OCI-LY1 (cell line): Measurements from ENCODE around the gene SLC24A4.

Experiments used
- H2AFZ ChIP-seq: fragments of 200-600 bp; sonication (generic), shearing (Covaris generic); 2 replicates; pipeline ENCODE4 v1.6.0; 2014; ENCODE audit warnings: antibody characterized with exemption, mild to moderate bottlenecking, low read length
- H3F3A ChIP-seq: fragments of 200-600 bp; sonication (generic), shearing (Covaris generic); 2 replicates; pipeline ENCODE4 v1.6.0; 2014; ENCODE audit warnings: mild to moderate bottlenecking, antibody characterized with exemption, low read length, moderate library complexity; ENCODE audit not compliant: insufficient read depth
- H3K27ac ChIP-seq: fragments of 200-600 bp; sonication (generic); 2 replicates; pipeline ENCODE4 v1.5.1; 2014; ENCODE audit warnings: low read length, mixed run types, mild to moderate bottlenecking, low read depth; ENCODE audit not compliant: poor library complexity, severe bottlenecking
- H3K27me3 ChIP-seq: fragments of 200-600 bp; sonication (generic); 2 replicates; pipeline ENCODE4 v1.6.0; 2014; ENCODE audit warnings: antibody characterized with exemption, mild to moderate bottlenecking, low read length, moderate library complexity; ENCODE audit not compliant: insufficient read depth
- H3K36me3 ChIP-seq: fragments of 200-600 bp; sonication (generic); 2 replicates; pipeline ENCODE4 v1.6.1; 2014; ENCODE audit warnings: mild to moderate bottlenecking, antibody characterized with exemption, low read length, moderate library complexity, mixed read lengths; ENCODE audit not compliant: insufficient read depth
- H3K4me1 ChIP-seq: fragments of 200-600 bp; sonication (generic); 2 replicates; pipeline ENCODE4 v1.5.1; 2014; ENCODE audit warnings: mild to moderate bottlenecking, low read length, moderate library complexity; ENCODE audit not compliant: insufficient read depth, severe bottlenecking
- H3K4me2 ChIP-seq: fragments of 200-600 bp; sonication (generic), shearing (Covaris generic); 2 replicates; pipeline ENCODE4 v1.6.1; 2014; ENCODE audit warnings: low read length
- H3K4me3 ChIP-seq: fragments of 200-600 bp; sonication (generic); 2 replicates; pipeline ENCODE4 v1.5.1; 2014; ENCODE audit warnings: low read length, low read depth, mild to moderate bottlenecking, mixed read lengths; ENCODE audit not compliant: poor library complexity, severe bottlenecking
- H3K79me2 ChIP-seq: fragments of 200-600 bp; shearing (Covaris generic); 2 replicates; pipeline ENCODE4 v1.6.1; 2016; ENCODE audit warnings: mixed run types, low read length, mixed read lengths; ENCODE audit not compliant: insufficient read depth
- H3K9ac ChIP-seq: fragments of 200-600 bp; sonication (generic), shearing (Covaris generic); 2 replicates; pipeline ENCODE4 v1.6.1; 2014; ENCODE audit warnings: mild to moderate bottlenecking, low read length, mixed read lengths
- H3K9me2 ChIP-seq: fragments of 200-600 bp; sonication (generic), shearing (Covaris generic); 2 replicates; pipeline ENCODE4 v1.6.1; 2014; ENCODE audit warnings: low read depth, mild to moderate bottlenecking, low read length, mixed read lengths
- H3K9me3 ChIP-seq: fragments of 200-600 bp; shearing (Covaris generic); 2 replicates; pipeline ENCODE4 v1.6.1; 2014; ENCODE audit warnings: low read length, mixed read lengths
- H4K20me1 ChIP-seq: fragments of 200-600 bp; sonication (generic), shearing (Covaris generic); 2 replicates; pipeline ENCODE4 v1.6.0; 2016; ENCODE audit warnings: mild to moderate bottlenecking, low read length; ENCODE audit not compliant: insufficient read depth
- CTCF ChIP-seq: fragments of 200-600 bp; sonication (generic), shearing (Covaris generic); IDR thresholded peaks from 2 replicates; pipeline ENCODE4 v1.5.1; 2017; ENCODE audit warnings: mild to moderate bottlenecking, antibody characterized with exemption, low read length, moderate library complexity, mixed read lengths
- EZH2 ChIP-seq: fragments of 200-600 bp; sonication (generic), shearing (Covaris generic); IDR thresholded peaks from 2 replicates; pipeline ENCODE4 v1.8.0; 2017; ENCODE audit warnings: borderline replicate concordance, mixed run types, mild to moderate bottlenecking, antibody characterized with exemption, low read length, moderate library complexity, mixed read lengths

Gene SLC24A4

GRCh38 chr14:92501891-92502351 is 179.0 kb downstream of the SLC24A4 start:
- Histone ChIP-seq H3K79me2 (no peaks in the 10 kb centered on the region), H3K27ac (no peak overlapping the region), H3K4me1 (no peaks in the 10 kb centered on the region), H3K4me3 (no peak overlapping the region), H3K9ac (no peak overlapping the region), H3K36me3 (no peaks in the 10 kb centered on the region), H2AFZ (no peak overlapping the region), H4K20me1 (no peaks in the 10 kb centered on the region), H3K9me2 (no peaks in the 10 kb centered on the region), H3F3A (no peaks in the 10 kb centered on the region), H3K4me2 (no peak overlapping the region), H3K9me3 (no peaks in the 10 kb centered on the region), H3K27me3 (no peaks in the 10 kb centered on the region; the same call in 1 of the 2 replicates)
- no peak for TF ChIP-seq CTCF
- no peak for TF ChIP-seq EZH2

- Histone ChIP-seq H3F3A (no peaks in the 10 kb centered on the region), H3K4me2 (no peak overlapping the region), H3K4me3 (no peak overlapping the region), H3K9ac (no peak overlapping the region), H4K20me1 (no peaks in the 10 kb centered on the region), H3K4me1 (no peaks in the 10 kb centered on the region), H3K79me2 (no peaks in the 10 kb centered on the region), H2AFZ (no peak overlapping the region), H3K36me3 (no peaks in the 10 kb centered on the region), H3K9me3 (no peaks in the 10 kb centered on the region), H3K27ac (no peak overlapping the region), H3K9me2 (no peaks in the 10 kb centered on the region), H3K27me3 (no peaks in the 10 kb centered on the region; the same call in 1 of the 2 replicates)
- TF ChIP-seq EZH2 (no peak), CTCF (no peak)
Measured at GRCh38 chr14:92502541-92503286, 179.7 kb downstream of the SLC24A4 start.

GRCh38 chr14:92503756-92504491 is 181.0 kb downstream of the SLC24A4 start:
- H3F3A ChIP-seq: no peaks in the 10 kb centered on the region
- H3K9me3 ChIP-seq: no peaks in the 10 kb centered on the region
- no peak overlapping the region for H2AFZ ChIP-seq
- no peaks in the 10 kb centered on the region for H3K4me1 ChIP-seq
- no peak overlapping the region for H3K4me2 ChIP-seq
- no peaks in the 10 kb centered on the region for H3K36me3 ChIP-seq
- no peak overlapping the region for H3K27ac ChIP-seq
- H4K20me1 ChIP-seq: no peaks in the 10 kb centered on the region
- H3K27me3 ChIP-seq: no peaks in the 10 kb centered on the region; the same call in 1 of the 2 replicates
- H3K4me3 ChIP-seq: no peak overlapping the region
- H3K9me2 ChIP-seq: no peaks in the 10 kb centered on the region
- TF ChIP-seq EZH2: no peak
- no peak for TF ChIP-seq CTCF
- H3K9ac ChIP-seq: no peak overlapping the region
- H3K79me2 ChIP-seq: no peaks in the 10 kb centered on the region
